Motor neuron (in vitro differentiated cells): ENCODE results near the gene HPCAL1. TPM values are rescaled to one million over a fixed set of nuclear protein-coding genes. Genes with fewer than 3 reads are reported as not detected.

ENCODE experiments used
- ATAC-seq, 8 experiments: fragments of 200-7000 bp; cut with Tn5 transposase; replicated peaks in 6 of 8; 2 replicates each; pipeline ENCODE4 v1.8.0; 2021; ENCODE audit warnings: mild to moderate bottlenecking in 8 of 8, moderate library complexity in 8 of 8
- H3K27ac ChIP-seq, 2 donors: fragments of 250-450 bp; sonication (Bioruptor Pico); 2 replicates each; pipeline ENCODE4 v1.9.0; 2021; ENCODE audit warnings: antibody characterized with exemption in 2 of 2, mild to moderate bottlenecking in 2 of 2, moderate library complexity in 1 of 2
- H3K4me1 ChIP-seq, 2 donors: fragments of 250-450 bp; sonication (Bioruptor Pico); replicated peaks in 1 of 2; 2 replicates each; pipeline ENCODE4 v1.6.1; 2021; ENCODE audit warnings: antibody characterized with exemption in 2 of 2, mild to moderate bottlenecking in 2 of 2, moderate library complexity in 1 of 2
- H3K4me3 ChIP-seq, 5 donors: fragments of 250-450 bp; sonication (Bioruptor Pico); 2 replicates each; pipeline ENCODE4 v1.9.0; 2021; ENCODE audit warnings: antibody characterized with exemption in 5 of 5, mild to moderate bottlenecking in 5 of 5, moderate library complexity in 4 of 5
- WGBS, 10 experiments: fragments of 450-650 bp; shearing (Covaris generic); methylation state at CpG; one replicate each; pipeline ENCODE4 v1.0.0; 2022; 5-methylcytosine and 5-hydroxymethylcytosine counted together
- in situ Hi-C, 9 experiments: fragments of 400-800 bp; cut with MboI; loops; one replicate each; pipeline ENCODE4 v1.15.0; 2021; ENCODE audit warnings: low sequenced_read_pairs in 9 of 9, low pct_unique_long_range_greater_than_20kb in 2 of 9; ENCODE audit not compliant: unreplicated experiment in 9 of 9
- total RNA-seq, 8 experiments: library from RNA; unstranded; fragments of 300-600 nt; gene quantifications; 2 replicates each; pipeline versions ENCODE4 v1.2.3 to v1.2.4, GENCODE V29; 2022

HPCAL1 gene
- total RNA-seq, 8 experiments from 2014 or later = 19.0 to 43.2 (median 24.9) TPM

- ATAC-seq = no peak
- peaks cover 0 to 7% of the 10 kb centered on the region in 2 donors for H3K4me1 ChIP-seq
Measured at GRCh38 chr2:10353931-10354330, 51.2 kb downstream of the HPCAL1 start.

GRCh38 chr2:10354399-10354798 lies 51.7 kb downstream of the HPCAL1 start:
- ATAC-seq = no peak
- H3K27ac ChIP-seq = no peak overlapping the region
- peaks cover 0 to 7% of the 10 kb centered on the region in 2 donors for H3K4me1 ChIP-seq
- in situ Hi-C loops = no loop called here
- H3K4me3 ChIP-seq = no peak overlapping the region
- 85 to 100% (median 93%) methylated on average over 2 to 8 of the region's 10 CpGs; no CpG with 5 or more reads in 1 of the 10 experiments for WGBS, 10 experiments

More at GRCh38 chr2:10353931-10354330, 51.2 kb downstream of the HPCAL1 start:
- H3K27ac ChIP-seq = no peak overlapping the region
- H3K4me3 ChIP-seq = no peak overlapping the region
- WGBS, 10 experiments = 82 to 100% (median 91%) methylated on average over 1 to 9 of the region's 9 CpGs; no CpG with 5 or more reads in 2 of the 10 experiments
- in situ Hi-C loops = no loop called here

DNA sequence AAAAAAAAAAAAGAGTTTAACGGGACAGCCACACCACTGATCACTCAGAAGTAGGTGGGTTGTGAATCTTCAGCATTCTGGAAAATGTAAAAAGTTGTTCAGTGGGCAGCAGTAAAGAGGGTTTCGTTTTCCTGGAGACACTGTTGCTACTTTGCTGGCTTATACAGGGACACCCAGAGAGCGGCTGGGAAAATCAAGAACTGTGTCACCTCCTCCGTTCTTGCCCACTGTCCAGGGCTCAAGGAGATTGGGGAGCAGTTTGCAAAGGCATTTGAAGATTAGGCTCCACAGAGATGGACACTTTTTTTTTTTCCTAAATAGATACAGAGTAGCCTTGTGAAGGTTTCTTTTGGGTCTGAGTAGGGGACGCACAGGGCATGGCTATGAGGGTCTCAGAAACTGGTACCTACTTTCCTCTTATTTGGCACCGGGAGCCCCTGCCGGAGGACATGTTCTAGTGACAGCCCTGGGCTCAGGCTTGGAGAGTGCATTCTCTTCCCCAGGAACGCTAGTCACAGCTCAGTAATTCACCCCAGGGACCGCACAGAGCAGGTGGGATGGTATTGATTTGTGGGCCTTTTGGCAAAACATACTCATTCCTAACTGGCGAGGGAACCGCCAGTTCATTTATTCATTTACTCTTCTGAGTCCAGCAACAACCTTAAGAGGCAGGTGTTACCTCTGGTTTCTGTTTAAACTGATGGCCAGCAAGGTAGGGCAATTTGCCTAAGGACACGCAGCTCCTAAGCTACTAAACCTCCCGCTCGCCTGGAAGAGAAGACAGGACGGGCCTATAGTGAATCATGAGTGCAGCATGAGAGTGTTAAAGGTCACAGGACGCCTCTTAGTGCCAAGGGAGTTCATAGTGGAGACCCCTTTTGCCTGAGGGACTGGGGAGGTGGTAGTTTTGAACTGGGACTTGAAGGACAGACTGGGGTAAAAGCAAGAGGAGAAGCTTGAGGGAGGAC lies 53.1 kb downstream of the HPCAL1 start:
- no peak for ATAC-seq
- in situ Hi-C loops = no loop called here
- Histone ChIP-seq H3K4me3 (no peak overlapping the region), H3K4me1 (peaks cover 0 to 7% of the 10 kb centered on the region in 2 donors), H3K27ac (no peak overlapping the region)
- WGBS, 10 experiments = 72 to 100% (median 96%) methylated on average over 1 to 11 of the region's 16 CpGs; no CpG with 5 or more reads in 1 of the 10 experiments

- Histone ChIP-seq H3K27ac (no peak overlapping the region), H3K4me1 (peaks cover 0 to 9% of the 10 kb centered on the region in 2 donors), H3K4me3 (no peak overlapping the region)
- in situ Hi-C loops = no loop called here
- ATAC-seq = no peak
- WGBS, 10 experiments = 90 to 100% (median 100%) methylated on average over 1 to 6 of the region's 8 CpGs; no CpG with 5 or more reads in 6 of the 10 experiments
Measured at GRCh38 chr2:10356439-10356811, 53.7 kb downstream of the HPCAL1 start.

- H3K27ac ChIP-seq = no peak overlapping the region
- WGBS, 10 experiments = 55 to 100% (median 69%) methylated on average over 2 to 13 of the region's 24 CpGs; no CpG with 5 or more reads in 2 of the 10 experiments
- H3K4me3 ChIP-seq = no peak overlapping the region
- in situ Hi-C loops = no loop called here
- ATAC-seq = peak in 1 of 8 experiments; percentile 23
- H3K4me1 ChIP-seq = peaks cover 0 to 13% of the 10 kb centered on the region in 2 donors
Measured at GRCh38 chr2:10357193-10358169, 54.8 kb downstream of the HPCAL1 start.

GRCh38 chr2:10359246-10359645 lies 56.5 kb downstream of the HPCAL1 start:
- peaks cover 0 to 13% of the 10 kb centered on the region in 2 donors for H3K4me1 ChIP-seq
- no peak overlapping the region for H3K4me3 ChIP-seq
- in situ Hi-C loops = no loop called here
- H3K27ac ChIP-seq = no peak overlapping the region
- 70% methylated on average over 2 of the region's 8 CpGs; no CpG with 5 or more reads in 9 of the 10 experiments for WGBS, 10 experiments
- ATAC-seq = no peak

GRCh38 chr2:10359731-10360329 lies 57.1 kb downstream of the HPCAL1 start:
- peaks cover 0 to 13% of the 10 kb centered on the region in 2 donors for H3K4me1 ChIP-seq
- in situ Hi-C loops = no loop called here
- 50 to 100% (median 92%) methylated on average over 1 to 8 of the region's 21 CpGs; no CpG with 5 or more reads in 2 of the 10 experiments for WGBS, 10 experiments
- no peak overlapping the region for H3K4me3 ChIP-seq
- H3K27ac ChIP-seq = no peak overlapping the region
- no peak for ATAC-seq

- H3K4me1 ChIP-seq = peaks cover 0 to 13% of the 10 kb centered on the region in 2 donors
- in situ Hi-C loops = no loop called here
- ATAC-seq = no peak
- no peak overlapping the region for H3K27ac ChIP-seq
- WGBS, 10 experiments = 92 to 100% (median 100%) methylated on average over 1 to 5 of the region's 8 CpGs; no CpG with 5 or more reads in 4 of the 10 experiments
- H3K4me3 ChIP-seq = no peak overlapping the region
Measured at GRCh38 chr2:10360460-10360849, 57.8 kb downstream of the HPCAL1 start.

DNA sequence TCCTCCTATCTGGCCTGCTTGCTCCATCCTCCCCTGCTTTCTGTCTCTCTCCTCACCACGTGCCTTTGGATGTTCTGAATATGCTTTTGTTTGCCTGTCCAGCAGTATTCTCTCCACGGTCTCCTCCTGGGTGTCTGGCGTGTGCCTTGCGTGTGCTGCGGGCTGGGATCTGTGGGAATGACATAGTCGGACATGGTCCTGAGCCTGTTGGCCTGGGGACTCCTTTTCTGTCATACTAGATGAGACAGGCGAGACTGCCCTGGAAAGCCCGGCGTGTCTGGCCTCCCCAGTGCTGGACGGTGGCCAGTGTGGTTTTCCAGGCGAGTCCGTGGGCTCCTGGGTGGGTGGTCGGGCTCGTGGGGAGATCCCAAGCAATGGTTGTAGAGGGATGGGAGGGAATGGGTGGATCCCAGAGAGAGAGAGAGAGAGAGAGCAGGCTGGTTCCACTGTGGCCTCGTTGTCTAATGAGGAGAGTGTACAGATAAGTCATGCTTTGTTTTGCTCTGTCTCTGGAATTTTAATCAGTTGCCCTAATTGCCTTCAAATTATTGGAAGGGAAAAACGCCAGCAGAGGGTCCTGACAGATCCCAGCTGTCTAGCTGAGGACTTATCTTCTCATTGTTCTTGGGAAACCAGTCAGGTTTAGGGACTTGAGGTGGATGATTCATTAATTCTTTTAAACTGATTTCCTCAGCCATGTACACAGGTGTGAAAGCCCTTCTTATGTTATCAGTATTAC lies 58.3 kb downstream of the HPCAL1 start:
- no peak overlapping the region for H3K4me3 ChIP-seq
- ATAC-seq = peak in 4 of 8 experiments; percentile 13 to 34 (median 24)
- H3K4me1 ChIP-seq = peaks cover 0 to 13% of the 10 kb centered on the region in 2 donors
- whole genome bisulfite sequencing, 10 experiments = 40 to 86% (median 80%) methylated on average over 1 to 7 of the region's 16 CpGs; no CpG with 5 or more reads in 2 of the 10 experiments
- in situ Hi-C loops = no loop called here
- no peak overlapping the region for H3K27ac ChIP-seq

DNA sequence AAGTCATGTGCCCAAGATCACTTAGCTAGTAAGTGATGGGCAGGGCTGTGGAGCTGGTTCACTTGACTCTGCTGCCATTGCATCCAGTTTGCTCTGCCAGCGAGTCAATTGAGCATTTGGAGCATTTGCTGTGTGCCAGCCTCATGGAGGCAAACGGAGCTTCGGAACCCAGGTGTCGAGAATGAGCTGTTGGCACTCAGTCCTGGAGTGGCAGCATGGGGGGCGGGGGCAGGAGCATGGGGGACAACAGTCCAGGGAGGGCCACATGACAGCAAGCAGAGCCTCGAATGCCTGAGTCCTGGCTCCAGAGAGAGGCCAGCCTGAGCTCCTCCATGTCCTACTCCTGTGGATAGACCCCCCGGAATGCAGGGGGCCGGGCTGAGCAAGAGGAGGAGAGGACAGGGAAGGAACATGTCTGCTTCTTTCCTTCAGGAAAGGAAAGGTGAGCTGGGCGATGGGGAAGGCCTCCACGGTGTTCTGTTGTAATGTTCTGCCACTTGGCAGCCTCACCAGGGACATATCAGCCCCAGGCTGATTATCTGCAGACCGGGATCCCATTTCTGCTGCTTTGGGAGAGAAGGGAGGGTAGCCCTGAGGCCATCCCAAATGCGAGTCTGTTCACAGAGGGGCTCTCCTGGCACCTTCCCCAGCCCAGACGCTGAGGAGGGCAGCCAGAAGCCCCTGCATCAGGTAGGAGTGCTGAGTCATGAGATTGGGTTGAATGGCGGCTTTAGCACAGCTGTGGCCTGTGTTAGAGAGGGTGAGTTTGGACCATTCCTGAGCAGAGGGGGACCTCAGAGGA lies 59.6 kb downstream of the HPCAL1 start:
- no peak for ATAC-seq
- H3K4me1 ChIP-seq = peaks cover 0 to 11% of the 10 kb centered on the region in 2 donors
- no peak overlapping the region for H3K4me3 ChIP-seq
- no peak overlapping the region for H3K27ac ChIP-seq
- in situ Hi-C loops = no loop called here
- WGBS, 10 experiments = 43 to 89% (median 77%) methylated on average over 2 to 8 of the region's 14 CpGs; no CpG with 5 or more reads in 5 of the 10 experiments

DNA sequence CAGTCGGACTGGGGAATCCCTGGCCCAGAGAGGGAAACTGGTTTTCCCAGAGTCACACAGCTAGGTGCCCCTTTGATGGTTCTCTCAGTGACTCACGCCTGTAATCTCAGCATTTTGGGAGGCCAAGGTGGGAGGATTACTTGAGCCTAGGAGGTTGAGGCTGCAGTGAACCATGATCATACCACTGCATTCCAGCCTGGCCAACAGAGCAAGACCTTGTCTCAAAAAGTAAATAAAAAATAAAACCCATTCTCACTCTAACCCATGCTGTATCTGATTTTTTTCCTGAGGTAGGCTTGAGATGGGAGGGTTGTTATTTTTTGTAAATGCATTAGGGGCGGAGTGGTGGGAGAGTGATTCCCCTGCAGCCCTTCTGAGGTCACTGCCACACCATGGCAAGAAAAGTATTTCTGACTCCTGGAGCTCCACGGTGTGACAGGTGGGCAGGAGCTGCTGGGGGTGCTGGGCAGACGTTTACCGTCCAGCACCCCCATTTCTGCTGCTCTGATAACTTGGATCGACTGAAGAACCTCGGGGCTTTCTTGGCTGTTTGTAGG lies 60.3 kb downstream of the HPCAL1 start:
- Histone ChIP-seq H3K4me1 (peaks cover 0 to 6% of the 10 kb centered on the region in 2 donors), H3K4me3 (no peak overlapping the region), H3K27ac (no peak overlapping the region)
- in situ Hi-C loops = no loop called here
- WGBS, 10 experiments = 65 to 100% (median 75%) methylated on average over 1 to 4 of the region's 8 CpGs; no CpG with 5 or more reads in 6 of the 10 experiments
- peak in 3 of 8 experiments; percentile 51 to 69 (median 55) for ATAC-seq
